ENCODE measurements around the gene KRTAP12-2.

DNA sequence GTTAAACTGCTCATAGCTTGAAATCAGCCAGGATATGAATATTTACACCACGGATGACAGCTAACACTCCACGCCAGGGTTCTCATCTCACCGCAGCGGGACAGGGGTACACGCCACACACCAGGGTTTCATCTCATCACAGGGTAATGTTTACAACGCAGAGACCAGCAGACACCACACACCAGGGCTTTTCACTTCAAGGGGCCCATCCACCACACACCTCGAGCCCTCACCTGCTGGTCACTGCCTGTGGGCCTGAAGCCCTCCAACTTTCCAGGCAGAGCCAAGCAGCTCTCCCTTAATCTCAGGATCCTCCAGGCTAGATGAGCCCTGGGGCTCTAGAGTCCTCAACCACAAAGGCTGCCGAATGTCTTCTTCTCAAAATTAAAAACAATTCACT lies 28.9 kb upstream of the KRTAP12-2 start:
- TF ChIP-seq, protein P1, sequence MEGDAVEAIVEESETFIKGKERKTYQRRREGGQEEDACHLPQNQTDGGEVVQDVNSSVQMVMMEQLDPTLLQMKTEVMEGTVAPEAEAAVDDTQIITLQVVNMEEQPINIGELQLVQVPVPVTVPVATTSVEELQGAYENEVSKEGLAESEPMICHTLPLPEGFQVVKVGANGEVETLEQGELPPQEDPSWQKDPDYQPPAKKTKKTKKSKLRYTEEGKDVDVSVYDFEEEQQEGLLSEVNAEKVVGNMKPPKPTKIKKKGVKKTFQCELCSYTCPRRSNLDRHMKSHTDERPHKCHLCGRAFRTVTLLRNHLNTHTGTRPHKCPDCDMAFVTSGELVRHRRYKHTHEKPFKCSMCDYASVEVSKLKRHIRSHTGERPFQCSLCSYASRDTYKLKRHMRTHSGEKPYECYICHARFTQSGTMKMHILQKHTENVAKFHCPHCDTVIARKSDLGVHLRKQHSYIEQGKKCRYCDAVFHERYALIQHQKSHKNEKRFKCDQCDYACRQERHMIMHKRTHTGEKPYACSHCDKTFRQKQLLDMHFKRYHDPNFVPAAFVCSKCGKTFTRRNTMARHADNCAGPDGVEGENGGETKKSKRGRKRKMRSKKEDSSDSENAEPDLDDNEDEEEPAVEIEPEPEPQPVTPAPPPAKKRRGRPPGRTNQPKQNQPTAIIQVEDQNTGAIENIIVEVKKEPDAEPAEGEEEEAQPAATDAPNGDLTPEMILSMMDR (IDR thresholded peaks at IDR 0.05; ENCODE audit: low read length) = no peak
- TF ChIP-seq EZH2phosphoT487 (IDR thresholded peaks at IDR 0.05; ENCODE audit: low read length) = no peak

All from MM.1S (cell line).